CD4-positive, alpha-beta T cell treated with Interleukin-15 for 4 hours (primary cell): ENCODE results near the gene PNMA6F.

Experiments
- DNase-seq: peaks from one replicate; pipeline ENCODE4 v3.0.0-alpha.2; 2020; ENCODE audit warnings: low spot score

PNMA6F gene

DNA sequence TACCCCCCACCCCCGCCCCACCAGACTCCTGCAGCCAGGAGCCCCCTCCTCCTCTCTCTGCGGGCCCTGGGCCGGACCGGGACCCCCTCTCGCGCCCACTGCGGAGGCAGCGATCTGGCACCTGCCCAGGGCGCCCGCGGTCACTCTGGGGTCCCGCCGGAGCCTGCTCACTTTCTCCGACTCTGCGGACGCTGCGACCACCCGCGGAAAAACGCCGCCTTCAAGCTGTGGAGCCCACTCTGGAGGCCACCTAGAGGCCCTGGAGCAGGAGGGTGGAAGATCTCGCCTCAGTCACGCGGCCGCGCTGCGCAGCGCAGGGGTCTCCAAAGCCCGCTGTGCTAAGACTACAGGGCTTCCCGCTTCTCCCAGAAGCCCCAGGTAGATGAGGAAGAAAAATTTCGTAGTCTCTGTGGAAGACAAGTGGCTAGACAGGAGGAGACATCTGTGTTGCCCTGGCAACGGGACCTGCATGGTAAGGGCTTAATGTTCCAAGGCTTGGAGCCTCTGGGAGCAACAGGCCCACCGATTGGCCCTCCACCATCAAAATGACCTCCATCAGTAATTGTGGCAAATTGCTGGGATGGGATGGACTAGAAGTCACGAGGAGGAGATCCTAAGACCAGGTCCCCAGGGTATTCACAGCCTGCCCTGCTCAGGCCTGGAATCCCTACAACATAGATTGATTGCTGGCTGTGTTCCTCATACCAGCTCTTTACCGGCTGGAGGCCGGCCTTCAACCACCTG, at the start of gene PNMA6F:
Gene PNMA6F (minus strand): TSS at position 387 of the 744 bp plus-strand sequence. CDS start 1,093 bp downstream, outside the sequence.
- DNase-seq, result no peak

DNA sequence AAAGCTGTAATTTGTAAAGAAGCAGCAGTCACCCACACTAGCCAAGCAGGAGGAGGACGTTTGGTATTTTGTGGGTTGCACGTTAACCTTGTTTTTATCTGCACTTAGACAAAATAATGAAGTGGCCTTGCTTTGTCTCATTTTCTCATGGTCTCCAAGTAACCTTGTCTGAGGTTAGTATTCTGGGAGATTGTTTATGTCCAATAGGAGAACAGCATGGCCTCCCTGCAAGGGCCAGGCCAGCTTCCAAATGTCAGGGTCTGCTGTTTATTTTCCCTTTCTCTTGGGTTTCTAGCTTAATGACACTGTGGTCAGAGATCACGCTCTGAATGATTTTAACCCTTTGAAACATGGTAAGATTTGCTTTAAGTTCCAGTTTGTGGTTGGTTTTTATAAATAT, 49.7 kb upstream of the PNMA6F start:
- DNase-seq, result no peak

- DNase-seq, result no peak
Measured at GRCh38 chrX:153370293-153371055, 48.9 kb upstream of the PNMA6F start.

- no peak for DNase-seq
Measured at GRCh38 chrX:153366878-153367538, 45.4 kb upstream of the PNMA6F start.

GRCh38 chrX:153366119-153366518, 44.6 kb upstream of the PNMA6F start:
- DNase-seq, result no peak

DNA sequence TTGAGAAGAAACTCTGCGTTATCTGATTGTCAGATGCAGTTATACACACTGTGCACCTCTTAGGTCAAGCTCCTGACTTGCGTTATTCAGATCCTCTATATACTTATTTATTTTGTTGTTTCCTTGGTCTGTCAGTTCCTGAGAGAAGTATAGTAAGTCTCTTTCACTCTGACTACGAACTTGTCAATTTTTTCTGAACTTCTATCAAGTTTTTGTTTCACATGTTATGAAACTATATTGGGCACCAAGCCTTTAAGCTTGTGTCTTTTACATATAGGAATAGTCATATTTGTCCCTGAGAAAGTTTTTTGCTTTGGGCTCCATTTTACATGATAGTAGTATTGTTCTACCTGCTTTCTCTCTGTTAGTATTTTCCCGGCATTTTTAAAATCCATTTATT, 44.1 kb upstream of the PNMA6F start:
- no peak for DNase-seq

- no peak for DNase-seq
Measured at GRCh38 chrX:153361781-153362397, 40.3 kb upstream of the PNMA6F start.

GRCh38 chrX:153357877-153358276, 36.3 kb upstream of the PNMA6F start:
- DNase-seq, result no peak

- no peak for DNase-seq
Measured at GRCh38 chrX:153353416-153353815, 31.8 kb upstream of the PNMA6F start.

GRCh38 chrX:153352858-153353257, 31.3 kb upstream of the PNMA6F start:
- no peak for DNase-seq

- no peak for DNase-seq
Measured at GRCh38 chrX:153351981-153352380, 30.4 kb upstream of the PNMA6F start.

DNA sequence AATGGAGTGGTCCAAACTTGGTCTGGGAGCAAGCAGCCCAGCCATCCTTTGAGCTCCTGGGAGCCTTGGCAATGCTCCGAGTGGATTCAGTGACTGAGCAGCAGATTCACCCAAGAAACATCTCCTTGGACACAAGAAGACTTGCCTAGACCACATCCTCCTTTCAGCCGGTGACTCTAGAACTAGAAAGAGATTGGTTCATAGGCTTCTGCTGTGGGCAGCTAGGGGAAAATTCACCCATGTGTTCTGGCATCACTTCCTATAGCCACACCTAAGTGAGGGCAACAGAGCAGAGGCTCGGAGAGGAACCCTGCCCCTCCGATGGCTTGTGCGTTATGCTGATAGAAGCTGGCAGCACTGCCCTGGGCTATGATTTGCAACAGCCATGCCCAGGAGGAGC, 28.4 kb upstream of the PNMA6F start:
- DNase-seq, result no peak

GRCh38 chrX:153348421-153348820, 26.9 kb upstream of the PNMA6F start:
- DNase-seq, result no peak

DNA sequence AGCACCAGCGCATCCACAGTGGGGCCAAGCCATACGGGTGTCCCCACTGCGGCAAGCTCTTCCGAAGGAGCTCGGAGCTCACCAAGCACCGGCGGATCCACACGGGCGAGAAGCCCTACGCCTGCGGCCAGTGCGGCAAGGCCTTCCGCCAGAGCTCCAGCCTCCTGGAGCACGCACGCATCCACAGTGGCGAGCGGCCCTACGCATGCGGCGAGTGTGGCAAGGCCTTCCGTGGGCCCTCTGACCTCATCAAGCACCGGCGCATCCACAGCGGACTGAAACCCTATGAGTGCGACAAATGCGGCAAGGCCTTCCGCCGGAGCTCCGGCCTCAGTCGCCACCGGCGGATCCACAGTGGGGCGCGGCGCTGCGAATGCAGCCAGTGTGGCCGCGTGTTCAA, 26.0 kb upstream of the PNMA6F start:
- no peak for DNase-seq

DNA sequence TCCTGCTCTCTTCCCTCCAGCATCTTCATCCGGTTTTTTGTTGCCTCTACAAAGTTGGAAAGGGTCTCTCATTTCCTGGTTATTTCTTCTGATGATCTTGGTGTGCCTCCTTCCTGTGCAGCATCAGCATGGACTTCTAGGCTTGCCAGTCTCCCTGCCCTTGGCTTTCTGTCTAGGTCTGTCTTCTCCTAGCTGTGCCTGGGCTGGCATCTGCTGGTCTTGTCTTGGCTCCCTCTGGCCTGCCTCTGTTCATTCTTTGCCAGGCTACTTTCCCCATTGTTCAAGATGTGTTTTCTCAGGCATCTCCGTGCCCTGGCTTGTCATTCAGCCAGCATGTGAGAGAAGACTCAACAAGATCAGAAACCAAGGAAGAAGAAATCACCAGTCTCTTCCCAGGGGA, 22.1 kb upstream of the PNMA6F start:
- no peak for DNase-seq

- peak; percentile 10 for DNase-seq
Measured at GRCh38 chrX:153342762-153343558, 21.4 kb upstream of the PNMA6F start.

DNA sequence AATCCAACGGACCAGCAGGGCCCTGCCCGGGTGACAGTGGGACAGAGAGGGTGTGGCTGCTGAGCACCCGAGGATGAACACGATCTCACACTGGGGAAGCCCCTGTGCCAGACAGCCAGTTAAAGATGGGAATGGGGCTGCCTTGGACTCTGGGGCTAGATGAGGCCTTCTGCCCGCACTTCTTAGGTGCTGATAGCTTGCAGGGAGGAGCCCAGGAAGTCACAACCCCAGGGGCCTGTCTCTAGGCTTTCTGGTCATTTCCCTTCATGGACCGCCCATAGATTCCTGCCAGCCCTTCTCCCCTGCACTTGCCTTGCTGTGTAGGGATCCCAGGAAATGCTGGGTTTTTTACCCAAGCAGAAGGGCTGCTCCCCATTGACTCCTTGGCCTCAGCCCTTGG, 18.5 kb upstream of the PNMA6F start:
- no peak for DNase-seq

DNA sequence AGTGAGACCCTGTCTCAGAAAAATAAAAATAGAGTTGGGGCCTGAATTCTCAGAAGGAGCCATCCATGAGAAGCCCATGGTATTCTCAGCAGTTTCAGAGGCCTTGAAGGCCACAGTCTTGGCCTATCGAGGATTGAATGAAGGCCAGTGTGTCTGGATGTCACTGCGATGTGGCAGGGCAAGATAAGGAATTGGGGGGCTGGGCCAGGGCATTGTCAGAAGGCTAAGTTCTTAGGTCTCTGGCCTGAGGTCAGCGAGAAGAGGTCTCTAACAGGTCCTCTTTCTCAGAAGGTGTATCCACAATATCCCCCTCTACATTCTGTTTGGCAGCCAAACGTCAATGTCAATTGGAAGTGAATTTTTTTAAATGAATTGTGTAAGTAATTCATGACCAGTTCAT, 18.1 kb upstream of the PNMA6F start:
- DNase-seq, result no peak

GRCh38 chrX:153338836-153339235, 17.3 kb upstream of the PNMA6F start:
- no peak for DNase-seq

GRCh38 chrX:153336988-153337387, 15.4 kb upstream of the PNMA6F start:
- no peak for DNase-seq

GRCh38 chrX:153336121-153336894, 14.7 kb upstream of the PNMA6F start:
- no peak for DNase-seq
